ENCODE data around the gene WDR53. TPM values are rescaled to one million over a fixed set of nuclear protein-coding genes. Genes with fewer than 3 reads are reported as not detected.

Gene WDR53
- 8.0 to 12.1 TPM (median 9.8 TPM) in 5 replicates for total RNA-seq (2022; extraction: Qiagen RNA extraction)

GRCh38 chr3:196568246-196569002, at the start of gene WDR53, which contains the start of gene FBXO45:
Gene WDR53 (minus strand): TSS chr3:196568554. CDS start chr3:196561475, 7,079 bp downstream.
Gene FBXO45 (plus strand): TSS chr3:196568660. CDS start chr3:196568985, 325 bp downstream.

GRCh38 chr3:196514913-196515621, 53.3 kb downstream of the WDR53 start, which contains the start of gene SMCO1:
Gene SMCO1 (minus strand): TSS chr3:196515346. CDS start chr3:196515209, 137 bp downstream.

Other genes with a start within 250 kb of the WDR53 start
- gene TM4SF19, start 230.2 kb downstream of the WDR53 start, total RNA-seq (2022; extraction: Qiagen RNA extraction), result 8.1 to 11.0 TPM (median 10.6 TPM) in 5 replicates
- gene UBXN7, start 136.1 kb downstream of the WDR53 start, total RNA-seq (2022; extraction: Qiagen RNA extraction), result 6.6 to 10.4 TPM (median 8.8 TPM) in 5 replicates
- gene RNF168, start 64.8 kb downstream of the WDR53 start, total RNA-seq (2022; extraction: Qiagen RNA extraction), result 3.5 to 4.8 TPM (median 4.4 TPM) in 5 replicates
- gene SMCO1, start 53.2 kb downstream of the WDR53 start, total RNA-seq (2022; extraction: Qiagen RNA extraction), result 0.03 TPM in 1 of 5 replicates, not detected in the others
- 7.1 to 8.1 TPM (median 7.5 TPM) in 5 replicates for gene FBXO45, start 106 bp upstream of the WDR53 start, total RNA-seq (2022; extraction: Qiagen RNA extraction)
- 0.05 TPM in 1 of 5 replicates, not detected in the others for gene NRROS, start 71.1 kb upstream of the WDR53 start, total RNA-seq (2022; extraction: Qiagen RNA extraction)
- gene CEP19, start 143.7 kb upstream of the WDR53 start, total RNA-seq (2022; extraction: Qiagen RNA extraction), result 2.7 to 3.4 TPM (median 2.9 TPM) in 5 replicates
- gene PIGX, start 143.8 kb upstream of the WDR53 start, total RNA-seq (2022; extraction: Qiagen RNA extraction), result 27.1 to 33.4 TPM (median 30.6 TPM) in 5 replicates
- gene PAK2, start 171.3 kb upstream of the WDR53 start, total RNA-seq (2022; extraction: Qiagen RNA extraction), result 29.7 to 56.8 TPM (median 36.6 TPM) in 5 replicates

All from A549 treated with CORT108297 at 1 μM for 4 hours (cell line).